Measurements from ENCODE around the gene ARHGAP33.
A peak's percentile ranks its signal among the peaks of the same experiment; 100 is the strongest.
"Not testable (repeated sequence)": the region's sequence is repeated elsewhere in the genome, so short reads cannot be mapped to it uniquely, and the experiment has no call there.

ARHGAP33 gene

GRCh38 chr19:35792312-35792711 lies 16.9 kb downstream of the ARHGAP33 start:
- no peak for DNase-seq (ENCODE audit: low spot score)

DNA sequence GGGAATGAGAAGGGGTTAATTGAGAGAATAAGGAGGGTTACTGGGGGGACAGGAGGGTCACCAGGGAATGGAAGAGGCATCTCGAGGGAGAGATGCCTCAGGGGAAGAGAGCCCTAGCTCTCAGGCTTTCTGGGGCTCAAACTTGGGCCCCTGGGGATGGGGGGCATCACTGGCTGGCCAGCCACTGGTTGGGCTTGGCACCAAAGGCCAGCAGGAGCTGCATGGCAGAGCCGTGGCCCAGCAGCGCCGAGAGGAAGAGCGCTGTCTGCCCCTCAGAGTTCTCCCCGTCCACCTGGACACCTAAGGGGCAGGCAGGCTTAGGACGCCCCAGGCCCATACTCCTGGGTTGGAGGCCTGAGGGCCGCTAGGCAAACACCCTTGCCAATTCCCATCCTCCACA lies 17.5 kb downstream of the ARHGAP33 start:
- DNase-seq (ENCODE audit: low spot score) = no peak

DNA sequence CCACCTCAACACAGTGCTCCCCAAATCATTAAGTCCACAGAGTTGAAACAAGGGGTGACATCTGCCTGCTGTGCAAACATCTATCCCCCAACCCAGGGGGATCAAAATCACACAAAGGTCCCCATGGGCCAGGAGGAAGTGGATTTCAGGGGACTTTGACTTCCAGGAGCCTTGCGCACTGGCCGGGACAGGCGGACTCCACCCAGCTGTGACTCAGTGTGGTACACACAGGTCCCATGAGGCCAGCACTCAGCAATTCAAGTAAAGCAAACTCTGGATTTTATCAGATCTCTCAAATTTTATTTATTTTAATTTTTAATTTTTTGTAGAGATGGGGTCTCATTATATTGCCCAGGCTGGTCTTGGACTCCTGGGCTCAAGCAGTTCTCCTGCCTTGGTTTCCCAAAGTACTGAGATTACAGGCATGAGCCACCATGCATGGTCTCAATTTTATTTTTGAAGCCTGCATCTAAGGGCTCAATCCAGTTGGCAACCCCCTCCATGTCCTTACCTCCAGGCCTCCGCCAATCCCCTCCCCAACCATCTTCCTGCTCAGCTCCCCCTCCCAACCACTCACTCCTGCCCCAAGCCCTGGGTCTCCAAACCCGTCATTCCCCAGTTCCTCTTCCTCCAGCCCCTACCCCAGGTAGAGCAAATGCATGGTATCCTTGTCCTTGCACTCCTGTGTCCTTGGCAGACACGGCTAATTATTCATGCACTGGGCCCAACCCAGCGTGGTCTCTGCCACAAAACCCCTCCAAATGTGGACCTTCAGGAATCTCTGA lies 18.2 kb downstream of the ARHGAP33 start:
- no peak for DNase-seq (ENCODE audit: low spot score)

GRCh38 chr19:35795564-35795963 lies 20.2 kb downstream of the ARHGAP33 start:
- not testable (repeated sequence) for DNase-seq (ENCODE audit: low spot score)

DNA sequence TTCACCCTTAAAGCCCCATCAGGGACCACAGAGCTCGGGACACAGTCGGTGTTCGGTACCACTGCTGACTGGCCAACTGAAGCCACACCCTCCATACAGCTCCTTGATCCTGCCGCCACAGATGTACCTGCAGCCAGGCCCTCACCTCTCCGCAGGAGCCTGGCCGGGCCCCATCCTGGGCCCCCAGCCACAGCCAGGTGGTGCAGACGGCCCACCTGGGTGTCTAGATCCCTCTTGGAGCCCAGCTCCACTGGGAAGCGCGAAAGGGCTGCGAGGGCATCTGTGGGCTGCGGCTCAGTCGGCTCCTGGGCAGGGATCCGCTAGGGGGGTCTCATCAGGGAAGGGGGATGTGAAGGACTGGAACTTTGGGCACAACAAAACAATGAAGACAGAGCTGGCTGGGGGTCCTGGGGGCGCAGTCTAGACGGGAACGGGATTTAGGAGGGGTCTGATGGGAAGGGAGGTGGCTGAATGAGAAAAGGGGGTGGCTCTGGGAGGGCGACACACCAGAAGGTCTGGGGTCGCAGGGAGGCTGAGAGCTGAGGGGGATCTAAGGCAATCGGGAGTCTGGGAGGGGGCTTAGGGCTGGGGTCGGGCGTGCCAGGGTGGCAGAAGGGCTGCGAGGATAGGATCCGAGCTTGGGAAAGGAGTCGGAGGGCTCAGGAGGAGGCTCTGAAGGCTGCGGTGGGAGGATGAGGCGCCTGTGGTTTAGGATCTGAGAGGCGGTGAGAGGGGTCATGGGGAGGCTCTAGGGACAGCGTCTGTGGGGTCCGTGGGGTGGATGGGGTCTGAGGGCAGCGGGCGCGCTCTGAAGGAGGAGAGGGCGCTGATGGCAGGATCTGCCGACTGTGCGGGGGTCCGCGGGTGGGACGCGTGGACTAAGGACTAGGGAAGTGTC lies 21.5 kb downstream of the ARHGAP33 start:
- no peak for DNase-seq (ENCODE audit: low spot score)

GRCh38 chr19:35797663-35798062 lies 22.3 kb downstream of the ARHGAP33 start:
- DNase-seq (ENCODE audit: low spot score) = peak; percentile 60

- no peak for DNase-seq (ENCODE audit: low spot score)
Observed at GRCh38 chr19:35801828-35802227, 26.5 kb downstream of the ARHGAP33 start.

GRCh38 chr19:35805526-35806102 lies 30.2 kb downstream of the ARHGAP33 start:
- no peak for DNase-seq (ENCODE audit: low spot score)

DNA sequence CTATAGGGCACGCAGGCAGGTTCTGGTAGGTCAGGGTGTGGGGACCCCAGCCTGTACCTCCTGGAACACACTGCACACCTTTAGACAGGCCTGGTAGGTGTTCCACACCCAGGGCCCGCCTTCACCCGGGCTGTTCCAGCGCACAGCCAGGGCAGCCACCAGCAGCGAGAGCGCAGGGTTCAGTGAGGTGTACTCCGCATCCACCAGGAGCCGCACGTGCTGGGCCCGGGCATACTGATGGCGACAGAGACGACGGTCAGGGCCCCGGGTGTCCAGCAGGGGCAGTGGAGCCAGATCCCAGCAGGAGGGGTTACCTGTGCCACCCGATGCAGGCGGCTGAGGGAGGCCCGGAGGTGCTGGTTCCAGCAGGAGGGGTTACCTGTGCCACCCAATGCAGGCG lies 31.2 kb downstream of the ARHGAP33 start:
- DNase-seq (ENCODE audit: low spot score) = no peak

DNA sequence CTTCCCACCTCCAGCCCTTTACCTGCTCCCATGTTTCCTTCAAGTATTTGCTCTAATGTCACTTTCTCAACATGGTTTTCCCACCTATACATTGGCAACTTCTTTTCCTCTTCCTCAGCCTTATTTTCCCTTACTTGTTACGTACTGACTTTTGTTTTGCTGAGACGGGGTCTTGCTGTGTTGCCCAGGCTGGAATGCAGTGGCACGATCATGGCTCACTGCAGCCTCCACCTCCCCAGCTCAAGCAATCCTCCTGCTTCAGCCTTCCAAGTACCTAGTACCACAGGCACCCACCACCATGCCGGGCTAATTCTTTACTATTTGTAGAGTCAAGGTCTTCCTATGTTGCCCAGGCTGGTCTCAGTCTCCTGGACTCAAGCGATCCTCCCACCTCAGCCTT lies 32.3 kb downstream of the ARHGAP33 start:
- DNase-seq (ENCODE audit: low spot score) = no peak

DNA sequence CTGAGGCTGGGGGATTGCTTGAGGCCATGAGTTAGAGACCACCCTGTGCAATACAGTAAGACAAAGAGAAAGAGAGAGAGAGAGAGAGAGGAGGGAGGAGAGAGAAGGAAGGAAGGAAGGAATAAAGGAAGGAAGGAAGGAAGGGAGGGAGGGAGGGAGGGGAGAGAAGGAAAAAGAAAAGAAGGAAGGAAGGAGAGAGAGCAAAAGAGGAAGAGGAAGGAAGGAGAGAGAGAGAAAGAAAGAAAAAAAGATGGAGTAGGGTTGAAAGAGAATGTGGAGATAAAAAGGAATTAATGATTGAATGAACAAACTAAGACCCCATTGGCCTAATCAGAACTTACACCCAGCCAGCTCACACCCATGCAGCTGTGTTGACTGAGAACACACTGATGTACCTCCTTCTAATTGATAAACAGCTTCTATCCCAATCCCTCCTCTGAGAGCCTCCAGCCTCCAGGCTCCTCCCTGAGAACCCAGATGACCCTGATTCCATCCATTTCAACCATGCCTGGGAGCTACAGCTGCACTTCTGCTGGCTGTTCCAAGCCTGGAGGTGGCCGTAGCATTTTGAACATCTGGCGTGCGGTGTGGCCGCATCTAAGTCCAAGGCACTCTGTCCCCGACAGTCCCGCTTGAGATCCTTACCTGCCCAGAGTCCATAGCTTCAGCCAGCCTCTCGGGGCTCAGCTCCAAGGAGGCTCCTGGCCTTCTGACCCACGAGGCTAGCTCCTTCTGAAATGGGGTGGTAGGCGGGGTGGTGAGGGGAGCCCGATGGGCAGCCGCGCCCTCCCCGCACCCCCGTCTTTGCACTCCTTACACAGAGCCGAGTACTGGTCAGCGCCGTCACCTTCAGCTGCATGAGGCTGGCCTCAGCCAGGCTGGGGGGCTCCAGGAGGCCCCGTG lies 36.2 kb downstream of the ARHGAP33 start:
- no peak for DNase-seq (ENCODE audit: low spot score)

DNA sequence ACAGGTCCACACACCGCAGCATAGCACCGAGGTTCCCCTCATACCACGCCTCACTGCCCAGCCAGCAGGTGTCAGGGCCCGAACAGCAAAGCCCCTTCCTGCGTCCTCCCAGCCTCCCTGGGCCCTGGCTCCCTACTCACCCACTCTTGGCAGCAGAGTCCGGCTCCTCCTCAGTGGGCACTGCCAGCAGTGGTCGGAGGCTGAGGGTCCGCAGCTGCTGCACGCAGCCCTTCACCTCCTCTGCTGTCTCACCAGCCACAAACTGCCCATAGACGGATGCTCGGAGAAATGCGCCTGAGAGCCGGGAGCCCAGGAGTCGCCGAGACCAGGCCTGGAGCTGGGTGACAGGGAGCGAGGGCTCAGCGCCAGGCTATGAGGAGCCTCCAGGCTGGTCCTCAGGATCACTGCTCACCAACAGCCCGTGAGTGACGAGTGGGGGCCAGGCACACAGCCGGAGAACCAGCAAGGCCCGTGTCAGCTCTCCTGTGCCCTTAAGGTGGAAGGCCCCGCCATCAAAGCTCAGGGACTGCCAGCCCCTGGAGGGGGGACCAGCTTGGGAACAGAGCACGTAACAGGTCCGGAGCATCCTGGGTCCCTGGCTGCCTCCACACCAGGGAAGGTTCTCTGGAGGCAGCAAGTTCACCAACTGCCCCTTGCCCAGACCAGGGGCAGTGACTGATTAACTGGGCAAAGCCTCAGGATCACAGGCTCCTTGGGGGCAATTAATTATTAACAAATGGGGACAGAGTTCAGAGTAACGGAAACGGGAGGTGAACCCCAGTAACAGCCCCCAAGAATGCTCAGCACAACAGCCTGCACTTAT lies 37.1 kb downstream of the ARHGAP33 start, which contains the start of gene PRODH2:
Gene PRODH2 (minus strand): TSS at position 626 of the 823 bp plus-strand sequence. CDS start 40 bp downstream, at position 586.
- DNase-seq (ENCODE audit: low spot score) = no peak

DNA sequence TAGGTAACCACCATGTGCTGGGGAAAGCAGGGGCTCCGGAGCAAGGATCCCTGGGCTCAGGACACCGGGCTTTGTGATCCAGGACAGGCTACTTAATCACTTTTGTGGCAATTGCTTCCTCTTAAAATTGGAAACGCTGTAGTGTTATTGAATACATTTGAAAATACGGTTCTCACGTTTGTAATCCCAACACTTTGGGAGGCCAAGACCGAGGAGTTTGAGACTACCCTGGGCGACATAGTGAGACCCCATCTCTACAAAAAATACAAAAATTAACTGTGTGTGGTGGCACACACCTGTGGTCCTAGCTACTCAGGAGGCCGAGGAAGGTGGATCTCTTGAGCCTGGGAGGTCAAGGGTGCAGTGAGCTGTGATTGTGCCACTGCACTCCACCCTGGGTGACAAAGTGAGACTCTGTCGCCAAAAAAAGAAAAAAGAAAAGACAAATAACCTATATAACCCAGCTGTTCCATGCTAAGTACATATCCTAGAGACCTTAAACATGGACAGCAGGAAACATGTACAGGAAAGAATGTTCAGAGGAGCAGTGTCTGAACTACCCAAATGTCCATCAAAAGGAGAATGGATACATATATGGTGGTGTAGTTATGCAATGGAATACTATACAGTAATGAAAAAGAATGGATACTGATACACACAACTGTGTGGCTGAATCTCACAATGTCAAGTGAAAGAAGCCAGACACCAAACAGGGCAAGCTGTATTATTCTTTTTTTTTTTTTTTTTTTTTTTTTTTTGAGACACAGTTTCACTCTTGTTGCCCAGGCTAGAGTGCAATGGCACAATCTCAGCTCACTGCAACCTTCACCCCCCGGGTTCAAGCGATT lies 37.9 kb downstream of the ARHGAP33 start:
- no peak for DNase-seq (ENCODE audit: low spot score)

GRCh38 chr19:35816262-35816661 lies 40.9 kb downstream of the ARHGAP33 start:
- no peak for DNase-seq (ENCODE audit: low spot score)

- no peak for DNase-seq (ENCODE audit: low spot score)
Observed at GRCh38 chr19:35816846-35817245, 41.5 kb downstream of the ARHGAP33 start.

GRCh38 chr19:35818445-35818844 lies 43.1 kb downstream of the ARHGAP33 start:
- DNase-seq (ENCODE audit: low spot score) = no peak

DNA sequence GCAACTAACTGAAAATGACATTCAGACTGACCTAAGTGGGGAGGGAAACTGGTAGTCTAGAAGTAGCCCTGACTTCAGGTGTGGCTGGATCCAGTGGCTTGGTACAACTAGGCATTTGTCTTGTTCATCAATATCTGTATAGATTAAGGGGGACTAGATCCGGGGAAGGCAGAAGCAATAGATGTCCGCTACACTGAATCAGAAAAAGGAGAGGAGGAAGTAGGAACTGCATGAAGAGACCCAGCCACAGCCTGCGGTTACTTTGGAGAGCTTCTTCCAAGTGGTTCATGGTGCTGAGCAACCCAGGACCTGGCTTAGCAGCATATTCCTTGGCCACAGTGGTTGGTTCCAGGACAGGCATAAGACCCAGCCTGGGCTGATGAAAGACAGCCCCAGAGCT lies 47.2 kb downstream of the ARHGAP33 start:
- DNase-seq (ENCODE audit: low spot score) = no peak

DNA sequence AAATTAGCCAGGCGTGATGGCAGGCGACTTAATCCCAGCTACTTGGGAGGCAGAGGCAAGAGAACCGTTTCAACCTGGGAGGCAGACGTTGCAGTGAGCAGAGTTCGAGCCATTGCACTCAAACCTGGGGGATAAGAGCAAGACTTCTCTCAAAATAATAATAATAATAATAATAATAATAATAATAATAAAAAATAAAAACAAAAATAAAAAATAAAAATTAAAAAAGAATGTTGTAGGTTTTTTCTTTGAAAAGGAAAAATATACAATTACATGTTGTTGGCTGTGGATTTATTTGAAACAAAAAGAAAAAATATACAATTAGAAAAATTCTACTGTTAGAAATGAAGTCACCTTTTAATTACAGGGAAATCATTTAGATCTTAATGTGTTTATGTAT lies 48.8 kb downstream of the ARHGAP33 start:
- DNase-seq (ENCODE audit: low spot score) = no peak

DNA sequence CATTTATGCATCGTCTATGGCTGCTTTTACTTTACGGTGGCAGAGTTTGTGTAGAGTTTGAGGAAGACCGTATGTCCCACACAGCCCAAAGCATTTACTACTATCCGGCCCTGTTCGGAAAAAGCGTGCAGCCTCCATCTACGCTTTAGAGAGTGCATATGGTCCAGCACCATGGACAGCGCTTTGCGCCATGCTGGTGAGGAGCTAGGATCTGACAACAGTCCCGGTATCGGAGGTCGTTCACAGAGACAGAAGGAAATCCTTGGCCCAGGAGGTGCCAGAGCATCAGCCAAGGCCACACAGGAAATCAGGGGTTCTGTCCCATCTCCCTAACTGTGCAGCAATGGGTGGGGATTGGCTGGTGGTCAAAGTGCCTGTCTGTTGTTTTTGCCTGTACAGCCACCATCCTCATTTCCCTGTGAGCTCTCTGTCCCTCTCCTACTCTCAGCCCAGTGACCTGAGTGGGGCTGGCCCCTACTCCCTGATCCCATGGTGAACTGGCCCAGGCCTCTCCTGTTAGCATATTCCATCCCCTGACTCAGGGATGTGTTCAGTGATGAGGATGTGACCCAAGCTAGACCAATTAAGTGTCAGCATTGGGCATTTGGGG lies 53.4 kb downstream of the ARHGAP33 start:
- peak; percentile 53 for DNase-seq (ENCODE audit: low spot score)
